Trophoblast cell (in vitro differentiated cells and primary cell): Measurements from ENCODE around the gene TMEM134.

ENCODE experiments used
- DNase-seq, 2 donors: peaks; one replicate each; pipeline ENCODE4 v3.0.0-alpha.2; 2016
- H2AFZ ChIP-seq: 2 replicates; pipeline ENCODE4 v1.6.1; 2013; ENCODE audit warnings: low read length, moderate library complexity, mild to moderate bottlenecking; ENCODE audit not compliant: insufficient read depth, poor library complexity
- H2AK5ac ChIP-seq: 2 replicates; pipeline ENCODE4 v1.6.1; 2013; ENCODE audit warnings: mild to moderate bottlenecking, low read length
- H2BK120ac ChIP-seq: 2 replicates; pipeline ENCODE4 v1.6.1; 2013; ENCODE audit warnings: low read length, mild to moderate bottlenecking, moderate library complexity; ENCODE audit not compliant: insufficient read depth, poor library complexity
- H2BK12ac ChIP-seq: 2 replicates; pipeline ENCODE4 v1.6.1; 2013; ENCODE audit warnings: mild to moderate bottlenecking, low read length, moderate library complexity
- H2BK5ac ChIP-seq: 2 replicates; pipeline ENCODE4 v1.6.1; 2013; ENCODE audit warnings: low read length, low read depth, moderate library complexity, mild to moderate bottlenecking; ENCODE audit not compliant: poor library complexity
- H3K14ac ChIP-seq: 2 replicates; pipeline ENCODE4 v1.6.1; 2013; ENCODE audit warnings: mild to moderate bottlenecking, low read length
- H3K18ac ChIP-seq: 2 replicates; pipeline ENCODE4 v1.6.1; 2013; ENCODE audit warnings: mild to moderate bottlenecking, low read length
- H3K23ac ChIP-seq: 2 replicates; pipeline ENCODE4 v1.6.1; 2013; ENCODE audit warnings: low read length
- H3K27ac ChIP-seq: 2 replicates; pipeline ENCODE4 v1.5.1; 2013; ENCODE audit warnings: low read depth, mild to moderate bottlenecking, inconsistent platforms, low read length, moderate library complexity
- H3K27me3 ChIP-seq: 2 replicates; pipeline ENCODE4 v1.6.1; 2013; ENCODE audit warnings: inconsistent platforms, mild to moderate bottlenecking, low read length, moderate library complexity; ENCODE audit not compliant: insufficient read depth
- H3K36me3 ChIP-seq, 2 experiments: 1 replicate in 1 of 2; 2 replicates in 1 of 2; pipeline ENCODE4 v1.6.1; 2013; ENCODE audit warnings: low read length in 2 of 2, mild to moderate bottlenecking in 2 of 2, moderate library complexity in 1 of 2; ENCODE audit not compliant: insufficient read depth in 2 of 2, control insufficient read depth in 1 of 2
- H3K4ac ChIP-seq: 2 replicates; pipeline ENCODE4 v1.6.1; 2013; ENCODE audit warnings: low read depth, mild to moderate bottlenecking, low read length, moderate library complexity
- H3K4me1 ChIP-seq, 2 experiments: 1 replicate in 1 of 2; 2 replicates in 1 of 2; pipeline ENCODE4 v1.6.1; 2013; ENCODE audit warnings: low read length in 2 of 2, mild to moderate bottlenecking in 2 of 2, moderate library complexity in 1 of 2; ENCODE audit not compliant: insufficient read depth in 2 of 2, control insufficient read depth in 1 of 2
- H3K4me2 ChIP-seq: 2 replicates; pipeline ENCODE4 v1.6.1; 2013; ENCODE audit warnings: inconsistent platforms, mild to moderate bottlenecking, low read length, moderate library complexity
- H3K4me3 ChIP-seq: 2 replicates; pipeline ENCODE4 v1.5.1; 2013; ENCODE audit warnings: mild to moderate bottlenecking, low read depth, low read length, inconsistent platforms
- H3K79me1 ChIP-seq: one replicate; pipeline ENCODE4 v1.6.1; 2013; ENCODE audit warnings: low read length
- H3K79me2 ChIP-seq: 2 replicates; pipeline ENCODE4 v1.6.1; 2013; ENCODE audit warnings: low read length, mild to moderate bottlenecking; ENCODE audit not compliant: control insufficient read depth, insufficient read depth, poor library complexity
- H3K9ac ChIP-seq: 2 replicates; pipeline ENCODE4 v1.6.1; 2013; ENCODE audit warnings: mild to moderate bottlenecking, low read length
- H3K9me3 ChIP-seq: 2 replicates; pipeline ENCODE4 v1.6.1; 2013; ENCODE audit warnings: low read depth, mild to moderate bottlenecking, control low read depth, inconsistent platforms, low read length; ENCODE audit not compliant: insufficient read depth
- H4K12ac ChIP-seq: 2 replicates; pipeline ENCODE4 v1.6.1; 2013; ENCODE audit warnings: low read depth, mild to moderate bottlenecking, low read length, moderate library complexity
- H4K8ac ChIP-seq: 2 replicates; pipeline ENCODE4 v1.6.1; 2013; ENCODE audit warnings: low read depth, mild to moderate bottlenecking, low read length, moderate library complexity
- H4K91ac ChIP-seq: one replicate; pipeline ENCODE4 v1.6.1; 2013; ENCODE audit warnings: low read depth, mild to moderate bottlenecking, low read length, moderate library complexity
- WGBS: extraction: QIAGEN DNeasy Blood & Tissue Kit; methylation state at CpG from one replicate; pipeline ENCODE4 v1.1.7; 2013; ENCODE audit warnings: missing lambda C conversion rate; ENCODE audit not compliant: insufficient read length, insufficient coverage; ENCODE audit errors: extremely low coverage; 5-methylcytosine and 5-hydroxymethylcytosine counted together

TMEM134 gene

GRCh38 chr11:67493548-67494370 lies 24.7 kb upstream of the TMEM134 start:
- no peaks in the 10 kb centered on the region for H3K4me1 ChIP-seq

GRCh38 chr11:67492801-67493547 lies 23.9 kb upstream of the TMEM134 start:
- Histone ChIP-seq H2AK5ac (no peak overlapping the region), H4K8ac (no peak overlapping the region), H3K9me3 (no peaks in the 10 kb centered on the region), H2BK120ac (no peak overlapping the region), H3K79me2 (no peaks in the 10 kb centered on the region), H3K14ac (no peak overlapping the region), H3K79me1 (no peaks in the 10 kb centered on the region), H4K91ac (no peak overlapping the region), H3K9ac (no peak overlapping the region), H3K4me1 (no peaks in the 10 kb centered on the region), H3K4me3 (no peak overlapping the region), H3K18ac (no peak overlapping the region), H2BK5ac (no peak overlapping the region), H3K4ac (no peak overlapping the region), H3K23ac (no peak overlapping the region), H3K4me2 (no peak overlapping the region), H2BK12ac (no peak overlapping the region), H4K12ac (no peak overlapping the region), H3K27me3 (no peaks in the 10 kb centered on the region), H3K36me3 (peaks cover 89 to 90% of the 10 kb centered on the region in 2 experiments), H3K27ac (no peak overlapping the region), H2AFZ (no peak overlapping the region)
- WGBS: no CpG with 5 or more reads among the region's 46 CpGs
- DNase-seq: peak in 1 of 2 donors; percentile 4

More at GRCh38 chr11:67493548-67494370, 24.7 kb upstream of the TMEM134 start:
- Histone ChIP-seq H3K4me2 (no peak overlapping the region), H3K36me3 (peaks cover 94 to 96% of the 10 kb centered on the region in 2 experiments), H2AFZ (no peak overlapping the region), H3K14ac (no peak overlapping the region), H3K27me3 (no peaks in the 10 kb centered on the region), H4K12ac (no peak overlapping the region), H4K8ac (no peak overlapping the region), H3K4me3 (no peak overlapping the region), H2AK5ac (no peak overlapping the region), H3K9me3 (no peaks in the 10 kb centered on the region), H4K91ac (no peak overlapping the region), H3K79me2 (no peaks in the 10 kb centered on the region), H3K4ac (no peak overlapping the region), H3K27ac (no peak overlapping the region), H3K23ac (no peak overlapping the region), H3K9ac (no peak overlapping the region), H2BK12ac (no peak overlapping the region), H3K18ac (no peak overlapping the region), H3K79me1 (no peaks in the 10 kb centered on the region), H2BK120ac (no peak overlapping the region), H2BK5ac (no peak overlapping the region)
- no CpG with 5 or more reads among the region's 65 CpGs for WGBS
- no peak for DNase-seq

DNA sequence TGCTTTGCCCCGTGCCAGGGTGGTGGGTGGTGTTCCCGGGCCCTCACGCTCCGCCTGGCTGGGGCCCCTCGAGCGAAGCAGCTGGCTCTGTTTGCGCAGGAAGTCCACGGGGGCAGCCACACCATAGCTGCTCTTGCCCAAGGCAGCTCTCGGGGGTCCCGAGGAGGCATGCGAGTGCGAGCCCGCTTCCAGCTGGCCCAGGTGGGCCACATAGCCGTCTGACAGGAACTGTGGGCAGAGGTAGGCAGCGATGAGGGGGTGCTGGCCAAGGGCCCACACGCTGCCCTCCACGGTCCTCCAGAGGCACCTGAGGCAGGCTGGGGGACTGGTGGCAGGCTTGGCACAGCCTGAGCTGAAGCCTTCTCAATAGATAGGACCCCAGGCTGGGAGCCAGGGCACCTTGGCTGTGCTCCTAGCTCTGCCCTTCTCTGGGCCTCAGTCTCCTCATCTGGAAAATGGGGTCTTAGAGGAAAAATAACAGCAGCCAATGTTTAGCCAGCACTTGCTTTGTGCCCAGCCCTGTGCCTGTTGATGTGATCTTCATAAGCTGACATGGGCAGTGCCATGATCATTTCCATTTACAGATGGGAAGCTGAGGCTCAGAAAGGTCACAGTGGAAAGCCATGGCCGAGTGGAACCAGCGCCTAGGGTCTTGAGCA lies 23.1 kb upstream of the TMEM134 start:
- Histone ChIP-seq H3K27ac (no peak overlapping the region), H3K27me3 (no peaks in the 10 kb centered on the region), H2BK5ac (no peak overlapping the region), H3K79me2 (no peaks in the 10 kb centered on the region), H3K79me1 (no peaks in the 10 kb centered on the region), H2AFZ (no peak overlapping the region), H3K23ac (no peak overlapping the region), H3K4ac (no peak overlapping the region), H2AK5ac (no peak overlapping the region), H3K14ac (no peak overlapping the region), H2BK120ac (no peak overlapping the region), H3K4me3 (no peak overlapping the region), H3K9me3 (no peaks in the 10 kb centered on the region), H3K4me2 (no peak overlapping the region), H4K12ac (no peak overlapping the region), H3K9ac (no peak overlapping the region), H2BK12ac (no peak overlapping the region), H4K91ac (no peak overlapping the region), H3K4me1 (no peaks in the 10 kb centered on the region), H4K8ac (no peak overlapping the region), H3K36me3 (peaks cover 84% of the 10 kb centered on the region in 2 experiments), H3K18ac (no peak overlapping the region)
- DNase-seq: no peak
- no CpG with 5 or more reads among the region's 19 CpGs for WGBS

DNA sequence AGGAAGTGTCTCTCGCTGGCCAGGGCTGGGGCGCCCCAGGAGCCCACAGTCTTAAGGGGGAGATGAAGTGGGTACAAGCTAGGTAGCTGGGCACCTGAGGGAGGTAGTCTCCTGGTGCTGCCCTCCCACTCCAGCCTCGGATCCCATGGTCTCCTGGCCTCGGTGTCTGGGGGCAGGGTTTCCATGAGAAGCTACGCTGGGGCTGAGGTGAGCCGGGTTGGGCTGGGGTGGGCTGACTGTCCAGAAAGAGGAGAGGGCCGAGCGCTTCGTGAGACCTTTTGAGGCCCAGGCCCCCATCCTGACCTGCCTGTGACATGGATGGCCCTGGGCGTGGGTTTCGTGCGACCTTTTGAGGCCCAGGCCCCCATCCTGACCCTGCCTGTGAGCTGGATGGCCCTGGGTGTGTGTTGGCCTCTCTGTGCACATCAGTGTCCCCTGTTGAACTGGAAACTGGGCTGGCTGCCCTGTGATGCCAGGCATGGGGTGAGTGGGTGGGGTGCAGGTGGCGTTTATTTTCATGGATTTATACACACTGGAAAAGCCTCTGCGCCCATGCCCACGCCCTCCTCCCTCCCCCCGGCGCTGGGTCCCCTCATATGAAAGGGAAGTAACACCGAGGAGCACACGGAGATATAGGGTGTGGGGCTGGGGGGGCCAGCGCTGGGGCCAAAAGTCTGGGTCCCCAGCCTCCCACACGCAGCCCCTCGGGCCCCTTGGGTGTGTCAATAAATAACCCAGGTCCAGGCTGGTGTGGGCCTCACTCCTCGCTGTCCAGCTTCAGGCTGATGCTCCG lies 22.4 kb upstream of the TMEM134 start:
- no peak overlapping the region for H3K4ac ChIP-seq
- no peak overlapping the region for H3K4me2 ChIP-seq
- no peak overlapping the region for H2BK120ac ChIP-seq
- no peak overlapping the region for H2BK5ac ChIP-seq
- no peak for DNase-seq
- H3K27ac ChIP-seq: no peak overlapping the region
- H3K36me3 ChIP-seq: peaks cover 78 to 80% of the 10 kb centered on the region in 2 experiments
- H3K18ac ChIP-seq: no peak overlapping the region
- no peak overlapping the region for H4K8ac ChIP-seq
- no peak overlapping the region for H3K4me3 ChIP-seq
- H4K12ac ChIP-seq: no peak overlapping the region
- H3K79me1 ChIP-seq: no peaks in the 10 kb centered on the region
- no peak overlapping the region for H3K9ac ChIP-seq
- no peaks in the 10 kb centered on the region for H3K27me3 ChIP-seq
- H2AFZ ChIP-seq: no peak overlapping the region
- no peaks in the 10 kb centered on the region for H3K4me1 ChIP-seq
- H4K91ac ChIP-seq: no peak overlapping the region
- no peak overlapping the region for H3K23ac ChIP-seq
- no peak overlapping the region for H2AK5ac ChIP-seq
- H2BK12ac ChIP-seq: no peak overlapping the region
- H3K79me2 ChIP-seq: no peaks in the 10 kb centered on the region
- no peak overlapping the region for H3K14ac ChIP-seq
- WGBS: no CpG with 5 or more reads among the region's 24 CpGs
- no peaks in the 10 kb centered on the region for H3K9me3 ChIP-seq
